Stimulated activated CD8-positive, alpha-beta memory T cell treated with anti-CD3 and anti-CD28 coated beads, Interleukin-7, amount 100 ng/mL, for 1 hour (primary cell): ENCODE results near the gene SOCS3.

ENCODE experiments used
- DNase-seq, 2 donors: peaks; one replicate each; pipeline ENCODE4 v3.0.0-alpha.2; 2020; ENCODE audit warnings: low read depth in 2 of 2

The SOCS3 gene

GRCh38 chr17:78367193-78367592 is 7.3 kb upstream of the SOCS3 start:
- no peak for DNase-seq

GRCh38 chr17:78366109-78366848 is 6.4 kb upstream of the SOCS3 start:
- no peak for DNase-seq

DNA sequence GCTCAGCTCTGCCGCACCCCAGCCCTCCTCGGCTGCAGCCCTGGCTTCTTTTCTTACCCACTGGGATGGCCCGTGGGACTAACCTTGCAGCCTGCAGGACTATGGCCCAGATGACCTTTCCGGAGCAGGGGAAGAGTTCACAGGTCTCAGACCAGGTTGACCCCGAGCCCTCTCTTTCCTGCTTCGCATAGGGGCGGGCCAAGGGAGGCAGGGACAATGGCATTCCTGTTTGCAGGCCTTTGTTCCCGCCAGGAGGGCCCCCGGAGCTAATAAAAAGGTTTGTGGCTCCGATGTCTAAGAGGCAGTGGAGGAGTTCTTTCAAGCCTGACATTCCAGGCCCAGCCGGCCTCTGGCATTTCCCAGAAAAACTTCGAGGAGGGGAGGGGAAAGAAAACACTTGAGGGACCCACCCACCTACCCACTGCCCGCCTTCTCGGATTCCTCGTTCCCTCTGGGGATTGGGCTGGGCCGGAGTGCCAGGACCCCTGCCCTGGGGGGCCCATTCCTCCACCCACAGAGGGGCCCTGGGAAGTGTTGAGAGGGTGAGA is 5.8 kb upstream of the SOCS3 start:
- DNase-seq: no peak

DNA sequence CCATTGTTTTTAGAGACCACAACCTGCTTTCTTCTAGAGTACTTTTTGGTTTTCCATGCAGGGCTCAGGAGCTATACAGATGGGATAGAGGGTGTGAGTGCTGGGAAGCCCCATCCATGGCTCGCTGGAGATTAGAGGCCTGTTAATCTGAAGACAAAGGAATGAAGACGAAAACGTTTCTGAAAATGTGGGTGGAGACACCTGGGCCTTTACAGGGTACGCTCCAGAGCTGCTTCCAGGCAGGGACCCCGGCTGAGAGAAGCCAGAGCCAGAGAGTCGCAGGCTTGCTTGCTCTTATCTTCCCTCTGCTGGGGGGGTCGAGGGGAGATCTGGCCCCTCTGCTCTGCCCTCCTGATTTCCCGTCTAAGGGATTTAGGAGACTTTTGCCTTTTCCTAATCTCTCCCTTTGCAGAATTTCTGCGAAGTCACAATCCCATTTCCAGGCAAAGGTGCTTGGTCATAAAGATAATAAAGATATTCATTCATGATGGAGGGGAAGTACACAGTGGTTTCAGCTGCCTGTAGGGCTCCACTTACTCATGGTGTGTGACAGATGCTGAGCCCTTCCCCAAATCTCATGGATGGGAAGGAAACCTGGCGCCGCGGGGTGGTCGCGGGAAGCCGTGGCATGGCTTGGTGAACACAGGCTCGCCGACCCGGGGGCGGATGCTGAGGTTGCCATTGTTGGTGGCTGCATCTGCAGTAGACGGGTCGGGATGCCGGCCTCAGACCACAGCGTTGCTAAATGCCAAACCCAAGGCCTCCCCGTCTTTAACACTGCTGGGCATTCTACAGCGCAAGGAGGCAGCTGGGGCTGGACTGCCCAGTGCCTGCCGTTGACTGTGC is 4.8 kb upstream of the SOCS3 start:
- no peak for DNase-seq

- no peak for DNase-seq
These were observed 2.8 kb upstream of the SOCS3 start for GRCh38 chr17:78362671-78363070.

DNA sequence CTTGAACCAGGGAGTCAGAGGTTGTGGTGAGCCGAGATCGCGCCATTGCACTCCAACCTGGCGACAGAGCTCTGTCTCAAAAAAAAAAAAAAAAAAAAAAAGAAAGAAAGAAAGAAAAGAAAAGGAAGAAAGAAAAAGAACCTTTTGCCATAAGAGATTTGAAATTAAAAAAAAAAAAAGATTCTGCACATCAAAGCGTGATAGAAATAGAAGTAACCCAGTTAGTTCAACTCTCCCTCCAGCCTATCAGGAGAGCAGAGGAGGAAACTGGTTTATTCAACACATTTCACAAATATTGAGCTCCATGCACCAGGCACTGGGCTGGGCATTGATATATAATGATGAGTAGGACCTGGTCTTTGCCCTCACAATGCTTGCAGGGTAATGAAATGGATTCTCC is 2.4 kb upstream of the SOCS3 start:
- no peak for DNase-seq

DNA sequence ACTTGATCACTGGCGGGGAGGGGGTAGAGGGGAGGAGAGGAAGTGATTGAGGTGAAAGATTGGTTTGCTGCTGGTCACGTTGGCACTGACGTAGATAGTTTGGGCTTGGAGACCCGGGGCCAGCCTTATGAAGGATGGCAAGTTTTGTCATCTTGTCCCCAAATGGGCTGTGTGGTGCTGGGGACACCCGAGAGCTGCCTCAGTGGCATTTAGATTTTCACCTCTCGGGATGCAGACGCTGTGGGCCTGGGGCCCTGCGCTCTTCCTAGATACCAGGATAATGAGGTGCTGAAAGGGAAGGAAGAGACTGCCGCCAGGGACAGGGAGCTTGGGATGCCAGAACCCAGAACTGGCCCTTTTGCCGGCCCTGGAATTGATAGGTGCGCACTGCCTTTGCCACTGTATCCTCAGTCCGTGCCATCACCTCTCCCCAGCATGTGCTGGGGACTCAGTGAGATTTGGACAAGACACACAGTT is 1.4 kb upstream of the SOCS3 start:
- no peak for DNase-seq

DNA sequence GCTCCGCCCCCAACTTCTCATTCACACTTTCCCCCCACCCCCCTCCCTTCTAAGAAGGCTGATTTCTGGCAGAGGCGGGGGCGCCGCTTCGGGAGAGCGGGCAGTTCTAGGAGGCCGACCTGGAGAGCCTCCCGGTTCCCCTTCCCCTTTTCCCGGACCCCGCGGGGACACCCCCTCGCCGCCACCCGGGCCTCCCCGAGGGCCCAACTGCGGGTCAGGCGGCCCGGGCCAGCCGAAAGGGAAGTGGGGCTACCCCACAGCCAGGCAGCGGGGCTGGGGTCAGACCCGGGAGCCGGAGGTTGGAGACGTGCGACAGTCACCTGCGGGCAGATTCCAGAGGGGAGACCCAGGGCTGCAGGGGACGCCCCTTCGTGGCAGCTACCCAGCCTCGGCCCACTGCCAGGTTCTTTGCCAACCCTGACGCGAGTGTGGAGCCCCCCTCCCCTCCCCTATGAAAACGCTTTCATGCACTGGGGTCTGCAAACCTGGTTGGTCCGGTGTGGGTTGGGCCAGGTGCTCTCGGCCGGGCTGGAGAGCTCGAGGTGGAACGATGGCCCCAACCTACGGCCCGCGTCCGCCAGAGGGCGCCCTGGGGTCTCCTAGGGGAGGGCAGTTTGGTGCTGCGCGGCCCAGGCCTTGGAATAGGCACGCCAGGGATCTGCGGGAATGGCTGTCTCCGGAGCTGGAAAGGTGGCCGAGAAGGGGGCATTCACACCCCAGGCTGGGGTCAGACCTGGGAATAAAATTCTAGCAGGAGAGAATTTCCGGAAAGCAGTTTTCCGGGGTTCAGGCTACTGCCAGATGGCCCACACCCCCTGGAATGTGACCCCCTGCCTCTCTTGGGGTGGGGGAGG is 721 bp upstream of the SOCS3 start:
- DNase-seq: peak; percentile 62 to 88

DNA sequence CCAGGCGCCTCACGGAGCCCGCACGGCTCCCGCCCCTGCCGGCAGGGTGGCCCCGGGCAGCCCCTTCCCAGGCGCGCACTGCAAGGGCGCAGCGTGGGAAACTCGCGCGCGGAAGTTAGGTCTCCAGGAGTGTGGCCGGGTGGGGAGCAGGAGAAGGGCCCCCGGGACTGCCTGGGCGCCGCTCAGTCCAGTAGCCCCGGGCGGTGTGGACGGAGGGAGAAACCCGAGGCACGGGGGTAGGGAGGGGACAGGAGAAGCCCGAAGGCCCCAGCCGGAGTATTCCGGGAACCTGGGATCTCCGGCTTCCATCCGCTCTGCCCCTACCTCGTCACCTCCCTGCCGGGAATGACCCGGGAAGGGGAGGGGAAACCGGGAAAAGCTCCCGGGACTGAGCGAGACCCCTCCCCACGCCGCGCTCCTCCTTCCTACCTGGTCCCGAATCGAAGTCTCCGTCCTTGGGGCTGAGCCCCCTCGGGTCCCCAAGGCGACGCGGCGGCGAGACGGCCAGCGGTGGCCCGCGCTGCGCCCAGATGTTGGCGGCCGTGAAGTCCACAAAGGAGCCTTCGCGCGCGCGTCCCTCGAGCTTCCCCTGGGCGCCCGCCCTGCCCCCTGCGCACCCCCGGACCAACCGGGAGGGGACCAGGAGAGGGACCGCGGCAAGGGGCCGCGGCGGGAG is 418 bp downstream of the SOCS3 start:
- no peak for DNase-seq

DNA sequence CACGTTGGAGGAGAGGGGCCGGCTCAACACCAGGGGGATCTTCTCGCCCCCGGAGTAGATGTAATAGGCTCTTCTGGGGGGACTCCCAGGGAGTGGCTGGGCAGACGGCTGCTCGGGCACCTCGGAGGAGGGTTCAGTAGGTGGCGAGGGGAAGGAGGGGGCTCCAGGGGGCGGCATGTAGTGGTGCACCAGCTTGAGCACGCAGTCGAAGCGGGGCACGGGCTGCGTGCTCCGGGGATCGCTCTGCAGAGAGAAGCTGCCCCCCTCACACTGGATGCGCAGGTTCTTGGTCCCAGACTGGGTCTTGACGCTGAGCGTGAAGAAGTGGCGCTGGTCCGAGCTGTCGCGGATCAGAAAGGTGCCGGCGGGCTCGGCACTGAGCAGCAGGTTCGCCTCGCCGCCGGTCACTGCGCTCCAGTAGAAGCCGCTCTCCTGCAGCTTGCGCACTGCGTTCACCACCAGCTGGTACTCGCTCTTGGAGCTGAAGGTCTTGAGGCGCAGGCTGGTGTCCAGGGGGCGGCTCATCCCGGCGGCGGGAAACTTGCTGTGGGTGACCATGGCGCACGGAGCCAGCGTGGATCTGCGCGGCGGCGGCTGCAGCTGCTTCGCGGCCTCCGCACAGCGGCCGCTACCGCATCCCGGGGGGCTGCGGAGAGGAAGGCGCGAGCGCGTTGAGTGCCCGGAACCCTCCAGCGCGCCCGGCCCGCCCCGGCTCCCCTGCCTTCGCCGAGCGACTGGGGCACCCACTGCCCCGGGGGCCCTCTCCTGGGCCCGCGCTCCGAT is 1.1 kb downstream of the SOCS3 start:
- no peak for DNase-seq

GRCh38 chr17:78357672-78358537 is 2.0 kb downstream of the SOCS3 start:
- DNase-seq: no peak

DNA sequence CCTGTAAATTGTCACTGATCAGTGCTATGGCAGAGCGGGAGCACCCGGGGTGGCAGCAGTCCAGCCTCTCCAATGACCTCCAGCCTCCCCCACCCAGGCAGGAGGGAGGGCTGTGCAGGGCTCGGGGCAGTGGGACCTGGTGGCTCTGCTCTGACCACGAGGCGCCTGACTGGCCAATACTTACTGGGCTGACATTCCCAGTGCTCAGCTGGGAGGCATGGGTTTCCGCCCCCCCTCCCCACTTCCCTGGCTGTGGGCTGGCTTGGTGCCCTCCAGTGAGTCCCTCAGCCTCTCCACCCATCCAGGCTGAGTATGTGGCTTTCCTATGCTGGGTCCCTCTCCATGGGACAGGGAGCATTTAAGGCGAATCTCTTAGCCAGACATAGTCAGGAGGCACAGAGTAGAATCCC is 2.7 kb downstream of the SOCS3 start:
- no peak for DNase-seq

GRCh38 chr17:78356101-78356713 is 3.7 kb downstream of the SOCS3 start:
- peak; percentile 69 to 73 for DNase-seq

DNA sequence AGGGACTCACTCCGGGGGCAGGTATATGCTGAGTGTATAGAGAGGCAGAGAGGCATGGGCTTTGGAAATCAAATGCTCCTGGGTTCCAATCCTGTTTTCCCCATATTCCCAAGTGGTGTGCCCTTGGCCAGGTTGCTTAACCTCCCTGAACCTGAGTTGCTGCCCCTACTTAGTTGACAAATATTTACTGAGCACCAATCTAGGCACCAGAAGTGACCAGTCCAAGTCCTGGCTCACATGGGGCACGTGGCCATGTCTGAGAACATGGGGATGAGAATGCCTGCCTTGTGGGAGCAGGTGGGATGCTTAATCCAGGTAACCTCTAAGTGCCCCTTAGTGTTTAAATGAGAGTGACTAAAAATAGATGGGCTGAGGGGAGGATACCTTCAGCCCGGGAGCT is 4.2 kb downstream of the SOCS3 start:
- no peak for DNase-seq

DNA sequence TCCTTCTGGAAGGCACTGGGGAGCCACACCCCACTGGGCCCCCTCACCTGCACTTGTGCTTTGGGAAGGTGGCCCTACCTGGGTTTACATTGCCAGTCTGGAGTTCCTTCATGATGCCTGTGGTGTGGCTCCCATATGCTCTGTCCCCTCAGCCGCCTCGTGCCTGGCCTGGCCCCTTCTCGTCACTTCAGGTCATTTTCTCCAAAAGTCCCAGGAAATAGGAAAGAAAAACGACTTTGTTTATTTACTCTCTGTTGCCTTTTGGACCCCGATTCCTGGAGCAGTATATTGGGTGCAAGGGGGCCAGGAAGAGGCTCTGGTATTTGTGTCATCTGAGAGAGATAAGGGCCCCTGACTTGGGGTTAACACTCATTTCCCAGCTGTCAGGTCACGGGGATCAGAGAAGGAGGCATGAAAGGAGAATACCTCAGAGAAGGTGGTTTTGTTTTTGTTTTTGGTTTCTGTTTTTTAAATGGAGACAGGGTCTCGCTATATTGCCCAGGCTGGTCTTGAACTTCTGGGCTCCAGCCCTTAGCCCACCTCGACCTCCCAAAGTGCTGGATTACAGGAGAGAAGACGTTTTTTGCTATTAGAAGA is 4.7 kb downstream of the SOCS3 start:
- no peak for DNase-seq

- DNase-seq: no peak
These were observed 6.0 kb downstream of the SOCS3 start for GRCh38 chr17:78353834-78354233.

- no peak for DNase-seq
These were observed 8.3 kb downstream of the SOCS3 start for GRCh38 chr17:78351449-78352006.
